Measurements from ENCODE around the gene CDC25C. TPM values are rescaled to one million over a fixed set of nuclear protein-coding genes. Genes with fewer than 3 reads are reported as not detected.

CDC25C gene
- total RNA-seq, 1 donor from 2014 or later, result not detected

DNA sequence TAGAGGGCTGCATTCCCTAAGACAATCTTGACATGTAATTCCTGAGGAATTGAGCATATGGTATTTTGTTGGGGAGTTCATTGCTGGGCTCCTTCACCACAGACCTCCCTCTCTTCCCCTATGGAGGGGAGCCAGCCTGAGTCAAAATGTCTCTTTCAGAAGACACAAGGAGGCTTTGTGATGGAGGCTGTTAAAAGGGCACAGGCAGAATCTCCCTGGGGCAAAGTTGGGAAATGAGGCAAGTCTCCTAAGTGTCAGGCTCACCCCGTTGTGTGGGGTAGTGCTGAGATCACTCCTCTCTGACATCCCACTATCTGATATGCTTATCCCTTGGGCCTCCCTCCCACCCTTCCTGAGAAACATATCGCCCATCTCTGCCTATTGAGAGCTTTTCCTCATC lies 87.8 kb downstream of the CDC25C start:
- intact Hi-C loops (cut with DNase I), result no loop called here
- ATAC-seq (peak; percentile 84), DNase-seq (ENCODE audit: low spot score) (peak; percentile 62)

DNA sequence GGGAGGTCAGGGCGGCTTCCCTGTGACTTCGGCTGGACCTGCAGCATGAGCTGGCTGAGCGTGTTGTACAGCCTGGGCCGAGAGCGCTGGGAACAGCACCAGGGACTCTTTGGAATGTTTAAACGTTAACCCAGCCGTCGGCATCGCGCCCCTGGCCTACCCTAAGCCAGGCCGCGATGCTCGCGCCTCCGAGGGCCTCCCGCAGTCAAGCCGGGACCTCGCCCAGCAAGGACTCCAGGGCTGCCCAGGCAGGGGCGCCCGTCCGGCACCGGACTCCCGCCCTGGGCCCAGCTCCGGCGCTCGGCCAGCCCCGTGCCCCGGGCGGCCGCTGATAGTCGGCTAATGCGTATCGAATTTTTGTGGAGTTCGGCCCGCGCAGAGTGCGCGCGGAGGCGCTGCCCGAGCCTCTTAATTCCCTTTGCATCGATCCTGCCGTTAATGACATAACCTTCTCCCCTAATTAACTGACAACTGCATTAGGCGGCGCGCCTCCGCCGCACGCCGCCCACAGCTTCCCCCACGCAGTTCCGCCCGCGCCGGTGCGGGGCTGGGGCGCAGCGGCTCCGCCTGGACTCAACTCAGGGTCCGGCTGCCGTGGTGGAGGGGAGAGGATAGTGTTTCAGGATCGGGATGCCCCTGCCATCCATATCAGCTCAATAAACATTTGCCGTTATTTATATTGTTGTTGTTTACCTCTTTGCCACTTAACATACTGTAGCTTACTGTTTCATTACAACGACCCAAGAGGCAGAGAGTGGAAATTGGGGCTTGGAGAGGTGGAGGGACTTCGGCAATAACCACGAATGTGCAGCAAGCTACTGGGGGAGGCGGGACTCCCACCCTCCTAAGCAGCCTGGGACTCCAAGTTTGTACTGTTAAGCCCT lies 89.7 kb downstream of the CDC25C start:
- ATAC-seq, result peak; percentile 50
- no peak for DNase-seq (ENCODE audit: low spot score)
- intact Hi-C loops (cut with DNase I), result no loop called here

DNA sequence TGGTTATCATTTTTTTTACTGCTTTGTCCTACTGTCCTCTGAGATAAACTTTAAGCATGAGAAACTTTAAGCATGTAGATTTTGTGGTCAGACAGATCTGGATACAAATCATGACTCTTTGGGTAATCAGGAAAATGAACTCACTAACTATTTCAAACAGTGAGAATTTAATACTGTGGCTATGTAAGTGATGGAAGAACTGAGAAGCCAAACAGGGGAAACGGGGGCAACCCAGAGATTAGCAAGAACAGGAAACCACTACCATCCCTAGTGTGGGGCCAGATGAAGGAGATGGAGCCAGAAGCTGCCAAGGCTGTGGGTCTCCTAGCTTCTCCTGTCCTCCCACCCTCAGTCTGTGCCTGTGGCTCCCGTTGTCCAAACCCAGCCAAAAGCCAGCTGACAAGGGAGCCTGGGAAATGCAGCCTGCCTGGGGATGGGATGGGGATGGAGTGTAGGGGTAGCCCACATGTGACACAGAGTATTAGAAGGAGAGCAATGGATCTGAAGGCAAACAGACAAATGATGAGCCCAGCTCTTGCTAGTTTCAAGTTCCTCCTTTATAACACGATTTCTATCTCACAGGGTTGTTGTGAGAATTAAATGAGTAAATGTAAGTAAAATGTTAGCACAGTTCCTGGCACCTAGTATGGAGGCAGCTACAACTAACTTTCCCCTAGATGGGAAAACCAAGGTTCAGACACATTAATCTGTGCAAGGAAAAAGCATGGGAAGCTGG lies 90.8 kb downstream of the CDC25C start:
- ATAC-seq (no peak), DNase-seq (ENCODE audit: low spot score) (no peak)
- intact Hi-C loops (cut with DNase I), result no loop called here

DNA sequence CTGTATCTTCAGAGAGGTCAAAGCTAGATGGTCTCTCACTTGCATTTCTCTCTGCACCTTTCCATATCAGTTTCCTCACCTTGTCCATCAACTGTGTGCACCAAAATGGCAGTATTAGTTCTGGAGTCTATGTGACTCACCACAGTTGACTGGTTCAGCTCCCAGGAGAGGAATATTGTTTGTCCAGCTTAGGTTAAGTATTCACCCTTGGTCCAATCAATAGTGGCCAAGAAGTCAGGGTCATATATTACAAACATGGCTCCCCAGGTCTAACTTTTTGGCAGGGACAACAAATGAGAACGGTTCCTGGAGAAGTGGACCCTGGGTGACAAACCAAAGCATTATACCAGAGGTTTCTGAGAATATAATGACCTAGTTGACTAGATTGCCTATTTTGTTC lies 93.6 kb downstream of the CDC25C start:
- DNase-seq (ENCODE audit: low spot score) (no peak), ATAC-seq (no peak)
- intact Hi-C loops (cut with DNase I), result no loop called here

Other genes with a start within 250 kb of the CDC25C start
- not detected for gene WNT8A, start 247.8 kb downstream of the CDC25C start, total RNA-seq
- gene NME5, start 192.4 kb downstream of the CDC25C start, total RNA-seq, result 3.7 TPM
- 67.0 TPM for gene BRD8, start 153.2 kb downstream of the CDC25C start, total RNA-seq
- gene KIF20A, start 152.7 kb downstream of the CDC25C start, total RNA-seq, result 0.67 TPM
- gene CDC23, start 118.5 kb downstream of the CDC25C start, total RNA-seq, result 22.9 TPM
- gene GFRA3, start 57.2 kb downstream of the CDC25C start, total RNA-seq, result 17.7 TPM
- 25.6 TPM for gene FAM53C, start 6.5 kb upstream of the CDC25C start, total RNA-seq
- 73.7 TPM for gene KDM3B, start 20.9 kb upstream of the CDC25C start, total RNA-seq
- gene REEP2, start 107.3 kb upstream of the CDC25C start, total RNA-seq, result 5.3 TPM
- 137 TPM for gene EGR1, start 133.7 kb upstream of the CDC25C start, total RNA-seq
- 74.2 TPM for gene ETF1, start 211.4 kb upstream of the CDC25C start, total RNA-seq
- gene HSPA9, start 243.6 kb upstream of the CDC25C start, total RNA-seq, result 152 TPM

Measured in sciatic nerve (tissue), 2 donors.